ENCODE results near the gene ZNF581. TPM values are rescaled to one million over a fixed set of nuclear protein-coding genes. Genes with fewer than 3 reads are reported as not detected.
A peak's percentile ranks its signal among the peaks of the same experiment; 100 is the strongest.

ZNF581 gene
- total RNA-seq, 1 experiment from 2014 or later = 65.1 TPM

- H3K36me3 Mint-ChIP-seq (ENCODE audit: insufficient read depth in 1 of 3, low read depth in 3 of 3) = peaks cover 28 to 32% (median 32%) of the 10 kb centered on the region in 3 experiments; a peak in 6 of 7 replicates
- H2BK12ac ChIP-seq (ENCODE audit: insufficient read length, low read depth, low read length) = no peak overlapping the region
Measured at GRCh38 chr19:55597501-55597921, 45.9 kb upstream of the ZNF581 start.

More at GRCh38 chr19:55597501-55597921, 45.9 kb upstream of the ZNF581 start:
- Histone ChIP-seq H3K9me3 (ENCODE audit: control insufficient read depth, low read depth, low read length) (no peaks in the 10 kb centered on the region), H2AFZ (ENCODE audit: low read length) (no peak overlapping the region), H3K4me2 (ENCODE audit: insufficient read depth, insufficient read length, low read length) (peak overlapping the region; percentile 23), H4K20me1 (ENCODE audit: control insufficient read depth, insufficient read depth, insufficient read length) (no peaks in the 10 kb centered on the region), H3K23ac (ENCODE audit: insufficient read length, low read depth, low read length) (no peak overlapping the region), H4K91ac (ENCODE audit: insufficient read length, low read depth, low read length) (no peak overlapping the region), H3K56ac (ENCODE audit: insufficient read length, low read depth, low read length) (no peak overlapping the region), H3K27ac (ENCODE audit: insufficient read length, low read depth, low read length) (no peak overlapping the region), H3K4ac (ENCODE audit: low read depth, low read length) (no peak overlapping the region), H3K4me1 (ENCODE audit: insufficient read depth, low read length) (peaks cover 2% of the 10 kb centered on the region; the same call in 1 of the 2 replicates), H3K9ac (ENCODE audit: extremely low read depth, insufficient read length, low read length) (no peak overlapping the region), H3K14ac (ENCODE audit: insufficient read depth, low read length) (no peak overlapping the region), H2AK5ac (ENCODE audit: insufficient read length, low read length) (no peak overlapping the region), H3K79me2 (ENCODE audit: insufficient read depth, low read length) (no peaks in the 10 kb centered on the region), H3K23me2 (ENCODE audit: insufficient read length, low read depth, low read length, poor library complexity, severe bottlenecking) (no peaks in the 10 kb centered on the region), H3T11ph (ENCODE audit: low read length) (no peak overlapping the region), H3K18ac (ENCODE audit: insufficient read length, low read depth, low read length) (no peak overlapping the region), H2BK20ac (ENCODE audit: low read depth, low read length, poor library complexity, severe bottlenecking) (no peak overlapping the region), H4K5ac (ENCODE audit: insufficient read length, low read depth, low read length) (no peak overlapping the region), H2BK5ac (ENCODE audit: insufficient read length, low read length) (no peak overlapping the region), H4K8ac (replicated peaks; ENCODE audit: insufficient read length, low read depth, low read length) (no peak overlapping the region), H3K79me1 (ENCODE audit: insufficient read depth, low read depth, low read length, poor library complexity, severe bottlenecking) (no peaks in the 10 kb centered on the region), H2BK120ac (ENCODE audit: low read depth, low read length, poor library complexity, severe bottlenecking) (no peak overlapping the region), H3K27me3 (ENCODE audit: insufficient read depth, low read length) (no peaks in the 10 kb centered on the region), H2BK15ac (ENCODE audit: low read depth, low read length) (no peak overlapping the region)
- Mint-ChIP-seq H3K9me3 (peaks cover 0 to 2% of the 10 kb centered on the region in 2 experiments; a peak in 1 of 5 replicates), H3K4me1 (peaks cover 19 to 29% of the 10 kb centered on the region in 2 experiments), H3K27ac (peak overlapping the region in 1 of 3 experiments; percentile 86; a peak in 1 of 7 replicates), H3K4me3 (peak overlapping the region in 1 of 2 experiments; percentile 61; a peak in 2 of 5 replicates), H3K27me3 (ENCODE audit: low read depth) (no peaks in the 10 kb centered on the region)
- TF ChIP-seq CTCF (conservative IDR thresholded peaks at IDR 0.05) = no peak
- WGBS (ENCODE audit: extremely low coverage, insufficient read length, low lambda C conversion rate) = no CpG with 5 or more reads among the region's 30 CpGs
- DNase-seq = peak; percentile 39

Data from H9 (cell line).